ENCODE measurements around the gene CNGB1. TPM values are rescaled to one million over a fixed set of nuclear protein-coding genes. Genes with fewer than 3 reads are reported as not detected.
A peak's percentile ranks its signal among the peaks of the same experiment; 100 is the strongest.
"Not testable (repeated sequence)": the region's sequence is repeated elsewhere in the genome, so short reads cannot be mapped to it uniquely, and the experiment has no call there.

The CNGB1 gene
- total and polyA plus RNA-seq, 2 of the 13 experiments (the other 11 are each of a cell fraction or from before 2014, with no cell fraction given) = 0.02 to 0.15 TPM

- in situ Hi-C loops (cut with HindIII; ENCODE audit: extremely low pct_ligation_motif_present, low pct_unique_long_range_greater_than_20kb) = no loop called here
- H3K4me2 ChIP-seq (ENCODE audit: low read depth, low read length) = no peak overlapping the region
These were observed 52.5 kb downstream of the CNGB1 start for GRCh38 chr16:57918444-57918843.

GRCh38 chr16:57917929-57918328 lies 53.0 kb downstream of the CNGB1 start:
- H3K27ac ChIP-seq (ENCODE audit: extremely low read length, insufficient read depth, low read length); DNase-seq (ENCODE audit: low spot score); intact Hi-C loops (cut with micrococcal nuclease; ENCODE audit: unreplicated experiment); H3K36me3 ChIP-seq (replicated peaks in 1 of 2; ENCODE audit: control insufficient read depth in 1 of 2, insufficient read depth in 2 of 2, low read length in 2 of 2); H2AFZ ChIP-seq (ENCODE audit: low read length); in situ Hi-C loops (cut with HindIII; ENCODE audit: extremely low pct_ligation_motif_present, low pct_unique_long_range_greater_than_20kb); H3K4me1 ChIP-seq (ENCODE audit: insufficient read depth, low read length); FAIRE-seq; ATAC-seq; POLR2A ChIA-PET; H4K20me1 ChIP-seq (ENCODE audit: insufficient read depth, low read length); CTCF ChIA-PET (ENCODE audit: low intra/inter-chr PET ratio, low total read pairs); H3K9me3 ChIP-seq (ENCODE audit: low read length); H3K4me3 ChIP-seq (replicated peaks in 1 of 3; ENCODE audit: insufficient read depth in 1 of 3, low read depth in 2 of 3, low read length in 3 of 3); BruUV-seq (replicated peaks); H3K79me2 ChIP-seq (ENCODE audit: insufficient read depth, low read length); H3K4me2 ChIP-seq (ENCODE audit: low read depth, low read length); H3K9ac ChIP-seq (ENCODE audit: insufficient read depth, low read depth, low read length): not testable (repeated sequence)
- 0 out of 2 replicates have a peak, but pooled peaks have one; percentile 5 for TF ChIP-seq ZNF646 (CRISPR knock-in tag; IDR thresholded peaks at IDR 0.05)
- peaks cover 2 to 26% of the 10 kb centered on the region in 2 experiments; a peak in 3 of 5 replicates for H3K27me3 ChIP-seq (ENCODE audit: control insufficient read depth in 1 of 2, insufficient read depth in 2 of 2, low read length in 2 of 2)

More at GRCh38 chr16:57918444-57918843, 52.5 kb downstream of the CNGB1 start:
- 57% methylated on average over 3 of the region's 3 CpGs for WGBS (ENCODE audit: low lambda C conversion rate)
- Histone ChIP-seq H2AFZ (ENCODE audit: low read length) (no peak overlapping the region), H3K4me3 (replicated peaks in 1 of 3; ENCODE audit: insufficient read depth in 1 of 3, low read depth in 2 of 3, low read length in 3 of 3) (no peak overlapping the region), H3K9ac (ENCODE audit: insufficient read depth, low read depth, low read length) (no peak overlapping the region), H3K9me3 (ENCODE audit: low read length) (no peaks in the 10 kb centered on the region), H3K27me3 (ENCODE audit: control insufficient read depth in 1 of 2, insufficient read depth in 2 of 2, low read length in 2 of 2) (peaks cover 2 to 26% of the 10 kb centered on the region in 2 experiments; a peak in 3 of 5 replicates), H3K36me3 (replicated peaks in 1 of 2; ENCODE audit: control insufficient read depth in 1 of 2, insufficient read depth in 2 of 2, low read length in 2 of 2) (no peaks in the 10 kb centered on the region), H3K27ac (ENCODE audit: extremely low read length, insufficient read depth, low read length) (no peak overlapping the region), H3K79me2 (ENCODE audit: insufficient read depth, low read length) (no peaks in the 10 kb centered on the region), H4K20me1 (ENCODE audit: insufficient read depth, low read length) (no peaks in the 10 kb centered on the region), H3K4me1 (ENCODE audit: insufficient read depth, low read length) (no peaks in the 10 kb centered on the region)
- intact Hi-C loops (cut with micrococcal nuclease; ENCODE audit: unreplicated experiment) = no loop called here
- BruUV-seq (replicated peaks) = no TSS peak
- ChIA-PET CTCF (ENCODE audit: low intra/inter-chr PET ratio, low total read pairs) (no interaction called here), POLR2A (no interaction called here)
- FAIRE-seq (no peak), ATAC-seq (no peak), DNase-seq (ENCODE audit: low spot score) (no peak)
- TF ChIP-seq ZNF629 (CRISPR knock-in tag; conservative IDR thresholded peaks at IDR 0.05) (peak; percentile 73), NCOA5 (CRISPR knock-in tag; IDR thresholded peaks at IDR 0.05) (no peak)

All from HepG2 (cell line).